HG02884 (cell line): ENCODE results near the gene ABCC11.
A peak's percentile ranks its signal among the peaks of the same experiment; 100 is the strongest.
"Not testable (repeated sequence)": the region's sequence is repeated elsewhere in the genome, so short reads cannot be mapped to it uniquely, and the experiment has no call there.

ENCODE experiments used
- ATAC-seq: cut with Tn5 transposase; IDR thresholded peaks from one replicate; pipeline ENCODE4 v1.9.1; 2021; ENCODE audit warnings: mild to moderate bottlenecking, moderate library complexity; ENCODE audit not compliant: unreplicated experiment

Gene ABCC11

GRCh38 chr16:48250520-48251278 is 3.4 kb upstream of the ABCC11 start:
- no peak for ATAC-seq

GRCh38 chr16:48246066-48246465 is 1.3 kb downstream of the ABCC11 start:
- no peak for ATAC-seq

GRCh38 chr16:48244863-48245195 is 2.5 kb downstream of the ABCC11 start:
- no peak for ATAC-seq

GRCh38 chr16:48244080-48244862 is 3.1 kb downstream of the ABCC11 start, which contains the start of gene LONP2:
TSS of gene LONP2 (plus strand) at chr16:48244300. CDS start at chr16:48244389, 89 bp downstream.
- peak; percentile 94 for ATAC-seq

GRCh38 chr16:48240147-48240546 is 7.2 kb downstream of the ABCC11 start:
- not testable (repeated sequence) for ATAC-seq

GRCh38 chr16:48236286-48236685 is 11.1 kb downstream of the ABCC11 start:
- no peak for ATAC-seq

DNA sequence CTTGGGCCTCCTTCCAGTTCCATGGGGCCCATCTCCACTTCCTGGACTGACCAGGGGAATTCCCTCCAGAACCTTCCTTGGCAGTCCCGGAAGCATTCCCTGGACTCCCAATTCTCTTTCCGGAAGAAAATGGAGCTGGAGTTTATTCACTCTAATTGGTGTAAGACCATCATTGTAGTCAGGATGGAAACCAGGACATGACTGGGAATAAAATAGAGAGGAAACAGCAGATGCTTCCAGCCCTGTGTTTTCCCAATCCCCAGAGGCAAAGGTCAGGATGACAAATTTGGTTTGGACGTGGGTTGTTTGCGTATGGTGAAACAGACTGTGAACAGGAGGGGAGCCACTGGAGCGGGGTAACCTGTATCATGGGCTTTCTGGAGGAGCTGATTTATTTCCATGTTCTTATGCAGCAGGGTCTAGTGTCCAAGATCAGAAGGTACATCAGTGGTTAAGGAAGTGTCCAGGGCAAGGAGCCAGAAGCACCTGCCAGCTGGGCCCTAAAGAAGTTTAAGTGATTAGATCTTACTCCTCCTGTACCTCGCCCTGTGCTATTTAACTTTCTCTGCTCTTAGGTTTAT is 11.7 kb downstream of the ABCC11 start:
- ATAC-seq = no peak

DNA sequence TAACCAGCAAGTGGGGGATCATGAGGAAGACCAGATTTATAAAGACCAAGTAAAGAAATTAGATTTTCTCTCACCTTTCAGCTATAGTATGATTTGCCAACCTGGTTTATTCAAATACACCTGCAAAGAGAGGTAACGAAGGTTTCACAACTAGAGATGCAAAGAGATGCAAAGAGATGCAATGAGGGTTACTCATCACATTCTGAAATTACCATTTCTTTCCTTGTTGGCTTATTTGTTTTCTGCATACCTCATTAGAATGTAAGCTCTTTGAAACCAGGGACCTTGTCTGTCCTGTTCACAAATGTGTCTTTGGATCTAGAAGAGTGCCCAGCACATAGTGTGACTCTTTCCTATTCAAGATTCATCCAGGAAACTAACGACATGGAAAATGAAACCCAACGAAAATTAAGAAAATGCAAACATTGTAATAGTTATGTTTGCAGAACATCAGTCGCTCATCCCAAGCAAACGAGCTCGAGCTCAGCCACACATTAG is 12.2 kb downstream of the ABCC11 start:
- ATAC-seq = no peak

DNA sequence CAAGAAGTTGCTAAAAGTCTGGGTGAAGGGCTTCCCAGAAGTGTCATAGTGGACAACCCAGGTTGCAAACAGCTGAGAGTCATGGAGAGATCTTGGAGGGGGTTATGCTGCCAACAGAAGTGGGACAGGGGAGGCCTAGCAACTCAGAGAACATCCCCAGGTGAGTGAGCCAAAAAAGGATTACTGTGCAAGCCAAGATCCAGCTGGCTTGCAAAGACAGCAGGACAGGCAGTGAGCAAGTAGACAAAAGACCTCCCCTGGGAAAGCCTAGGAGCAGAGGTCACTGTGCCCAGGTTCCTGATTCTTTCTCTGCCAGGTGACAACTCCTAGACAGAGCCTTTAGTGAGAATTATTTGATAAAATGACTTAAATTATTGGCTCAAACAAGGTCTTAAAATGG is 12.7 kb downstream of the ABCC11 start:
- no peak for ATAC-seq

- ATAC-seq = no peak
Observed at GRCh38 chr16:48232493-48233040, 14.8 kb downstream of the ABCC11 start.

DNA sequence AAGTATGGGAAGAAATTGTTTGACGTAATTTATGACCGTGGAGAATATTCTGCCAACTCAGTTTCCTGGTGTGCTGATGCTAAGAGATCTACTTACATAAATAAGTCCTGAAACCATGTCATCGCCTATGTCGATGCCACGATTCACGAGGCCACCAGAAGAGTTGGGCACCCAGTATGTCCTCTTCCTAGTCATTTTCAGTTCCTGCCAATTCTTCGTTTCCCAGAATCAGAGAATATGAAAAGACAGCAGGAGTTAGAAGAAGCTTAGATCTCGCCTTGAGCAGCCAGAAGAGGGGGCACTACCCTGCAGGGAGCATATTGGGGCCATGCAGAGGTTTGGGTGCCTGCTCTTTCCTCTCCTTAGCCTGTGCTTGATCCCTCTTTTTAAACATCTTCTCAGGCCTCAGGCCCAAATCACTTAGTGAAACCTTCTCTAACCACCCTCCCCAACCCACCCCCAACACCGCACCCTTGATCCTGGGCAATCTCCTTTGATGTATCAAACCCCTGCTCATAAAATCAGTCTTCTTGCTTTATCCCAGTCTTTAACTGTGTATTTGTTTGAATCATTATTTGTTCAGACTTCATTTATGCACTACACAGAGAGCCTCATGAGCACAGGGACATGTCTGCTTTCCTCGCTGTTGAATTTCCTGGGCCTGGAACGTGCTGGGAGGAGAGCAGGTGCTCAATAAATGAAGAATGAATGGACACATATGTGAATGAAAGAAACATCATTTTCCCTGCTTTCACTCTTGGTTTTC is 15.4 kb downstream of the ABCC11 start:
- no peak for ATAC-seq

- no peak for ATAC-seq
Observed at GRCh38 chr16:48225456-48225855, 21.9 kb downstream of the ABCC11 start.

DNA sequence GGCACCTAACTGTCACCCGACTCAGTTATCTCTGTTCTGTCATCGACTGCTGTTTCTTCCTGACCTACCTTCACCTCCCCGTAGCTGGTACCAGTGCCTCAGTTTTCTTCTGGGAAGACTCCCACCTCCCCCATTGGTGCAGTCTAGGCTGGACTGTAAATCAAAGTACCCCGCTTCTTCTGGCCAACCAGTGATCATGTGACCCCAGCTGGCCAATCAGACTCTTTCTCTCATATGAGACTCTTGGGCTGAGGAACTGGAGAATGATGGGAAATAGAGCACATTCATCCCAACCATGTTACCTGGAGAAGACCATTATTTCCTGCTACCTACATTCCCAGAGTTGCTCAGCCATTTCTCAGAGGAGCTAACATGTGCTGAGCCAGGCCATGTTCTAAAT is 23.8 kb downstream of the ABCC11 start:
- no peak for ATAC-seq

DNA sequence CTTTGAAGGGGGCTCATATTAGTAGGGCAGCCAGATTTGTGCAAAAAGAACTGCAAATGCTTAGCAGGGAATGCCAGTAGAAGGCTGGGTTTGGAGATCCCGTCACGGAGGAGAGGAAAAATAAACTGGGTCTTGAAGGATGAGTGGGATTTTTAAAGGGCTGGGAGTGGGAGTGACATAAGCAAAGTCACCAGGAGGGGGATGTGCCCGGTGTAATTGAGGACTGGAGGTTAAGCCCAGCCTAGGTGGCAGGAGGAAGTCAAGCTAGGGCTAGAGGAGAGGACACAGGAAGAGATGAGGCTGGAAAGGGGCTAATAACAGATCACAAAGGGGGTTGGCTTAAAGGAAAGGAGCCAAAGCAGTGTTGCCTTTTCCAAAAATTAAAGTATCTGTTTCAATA is 26.4 kb downstream of the ABCC11 start:
- no peak for ATAC-seq

DNA sequence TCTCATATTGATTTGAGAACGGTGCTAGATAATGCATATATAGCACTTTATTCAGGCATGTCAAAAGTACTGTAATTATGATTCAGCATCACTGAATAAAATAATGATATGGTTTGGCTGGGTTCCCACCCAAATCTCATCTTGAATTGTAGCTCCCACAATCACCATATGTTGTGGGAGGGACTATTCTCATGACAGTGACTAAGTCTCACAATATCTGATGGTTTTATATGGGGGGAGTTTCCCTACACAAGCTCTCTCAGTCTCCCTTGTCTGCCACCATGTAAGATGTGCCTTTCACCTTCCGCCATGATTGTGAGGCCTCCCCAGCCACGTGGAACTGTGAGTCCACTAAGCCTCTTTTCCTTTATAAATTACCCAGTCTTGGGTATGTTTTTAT is 28.9 kb downstream of the ABCC11 start:
- no peak for ATAC-seq

DNA sequence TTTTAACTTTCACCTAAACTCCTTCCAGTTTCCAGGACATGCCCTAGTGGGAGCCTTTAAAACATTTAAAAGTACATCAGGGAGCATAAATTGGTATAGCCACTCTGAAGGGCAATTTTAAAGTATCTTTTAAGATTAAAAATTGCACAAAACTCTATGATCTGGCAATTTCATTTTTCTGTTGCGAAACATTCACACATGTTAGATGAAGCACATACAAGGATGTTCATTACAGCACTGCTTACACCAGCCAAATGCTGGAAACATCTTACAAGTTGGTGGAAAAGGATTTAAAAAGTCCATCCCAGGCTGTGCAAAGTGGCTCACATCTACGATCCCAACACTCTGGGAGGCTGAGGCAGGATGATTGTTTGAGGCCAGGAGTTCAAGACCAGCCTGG is 29.6 kb downstream of the ABCC11 start:
- ATAC-seq = no peak

DNA sequence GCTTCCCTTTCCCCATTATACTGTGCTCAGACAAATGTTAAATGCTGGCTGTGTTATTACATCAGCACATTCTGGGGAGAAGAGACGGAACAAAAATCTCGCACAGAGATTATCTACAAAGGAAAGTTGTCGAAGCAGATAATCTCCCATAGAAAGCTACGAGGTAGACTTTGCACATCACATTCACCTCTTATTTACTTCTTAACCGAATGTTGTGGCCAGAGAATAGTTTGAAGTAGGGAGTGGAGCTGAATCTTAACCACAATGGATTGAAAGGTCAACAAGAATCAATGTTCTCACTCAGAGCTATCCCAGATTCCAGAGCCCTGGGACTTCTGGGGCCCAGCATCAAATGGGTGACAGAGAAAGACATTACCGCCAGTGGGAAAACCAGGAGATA is 31.6 kb downstream of the ABCC11 start:
- no peak for ATAC-seq

DNA sequence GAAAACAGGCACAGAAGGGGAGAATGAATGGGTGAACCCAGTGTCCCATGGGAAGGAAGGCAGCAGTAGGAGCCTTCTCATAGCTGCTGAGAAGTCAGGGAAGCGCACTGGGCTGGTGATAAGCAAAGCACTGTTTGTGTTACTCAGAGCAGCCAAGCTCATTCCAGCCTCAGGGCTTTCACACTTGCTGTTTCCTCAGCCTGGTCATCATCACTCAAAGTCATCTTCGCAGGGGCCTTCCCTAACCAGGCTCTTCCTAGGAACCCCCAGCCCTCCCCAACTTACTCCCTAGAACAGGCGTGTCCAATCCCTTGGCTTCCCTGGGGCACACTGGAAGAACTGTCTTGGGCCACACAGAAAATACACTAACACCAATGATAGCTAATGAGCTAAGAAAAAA is 35.3 kb downstream of the ABCC11 start:
- ATAC-seq = no peak

GRCh38 chr16:48210747-48211146 is 36.6 kb downstream of the ABCC11 start:
- ATAC-seq = no peak

GRCh38 chr16:48206594-48207242 is 40.6 kb downstream of the ABCC11 start:
- ATAC-seq = no peak
